Fibroblast of skin of left biceps (primary cell): ENCODE results near the gene SASH1.
A peak's percentile ranks its signal among the peaks of the same experiment; 100 is the strongest.

ENCODE experiments used
- DNase-seq, 2 experiments: peaks; one replicate each; pipeline ENCODE4 v3.0.0-alpha.2; 2013; ENCODE audit warnings: low read depth in 2 of 2

Gene SASH1

DNA sequence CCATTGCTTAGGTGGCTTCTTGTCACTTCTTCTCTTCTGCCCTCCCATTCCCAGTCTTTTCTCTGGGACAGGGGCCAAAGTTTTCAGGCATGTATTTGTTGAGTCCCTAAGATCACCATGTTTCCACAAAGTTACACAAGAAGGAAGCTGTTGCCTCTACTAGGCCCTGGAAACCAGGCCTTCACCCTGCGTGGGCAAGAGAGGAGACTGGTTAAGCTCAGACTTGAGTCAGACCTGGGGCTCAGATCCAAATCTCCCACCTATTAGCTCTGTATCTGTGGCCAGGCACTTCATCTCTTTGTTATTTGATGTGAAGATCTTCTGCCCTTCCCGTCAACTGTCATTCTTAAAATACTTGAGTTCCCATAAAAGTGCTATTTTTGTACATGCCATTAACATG is 154.6 kb downstream of the SASH1 start:
- peak in 1 of 2 experiments; percentile 51 for DNase-seq

DNA sequence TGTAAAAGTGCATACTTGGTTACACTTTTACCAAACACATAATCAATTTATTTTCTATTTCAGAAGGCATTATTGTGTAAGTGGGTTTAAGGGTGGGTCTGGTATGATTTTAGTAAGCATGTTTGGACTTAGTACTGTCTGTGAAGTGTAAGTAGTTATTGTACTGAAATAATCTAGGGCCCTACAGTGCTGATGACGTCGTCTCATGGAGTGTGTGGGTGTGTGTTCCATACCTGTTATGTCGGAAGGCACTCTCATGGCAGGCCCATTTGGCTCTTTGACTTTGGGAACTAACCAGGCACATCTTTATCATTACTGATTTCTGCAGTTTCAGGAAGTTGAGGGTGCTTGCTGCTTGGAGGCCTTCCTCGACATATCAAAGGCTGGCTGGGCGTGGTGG is 155.1 kb downstream of the SASH1 start:
- no peak for DNase-seq

DNA sequence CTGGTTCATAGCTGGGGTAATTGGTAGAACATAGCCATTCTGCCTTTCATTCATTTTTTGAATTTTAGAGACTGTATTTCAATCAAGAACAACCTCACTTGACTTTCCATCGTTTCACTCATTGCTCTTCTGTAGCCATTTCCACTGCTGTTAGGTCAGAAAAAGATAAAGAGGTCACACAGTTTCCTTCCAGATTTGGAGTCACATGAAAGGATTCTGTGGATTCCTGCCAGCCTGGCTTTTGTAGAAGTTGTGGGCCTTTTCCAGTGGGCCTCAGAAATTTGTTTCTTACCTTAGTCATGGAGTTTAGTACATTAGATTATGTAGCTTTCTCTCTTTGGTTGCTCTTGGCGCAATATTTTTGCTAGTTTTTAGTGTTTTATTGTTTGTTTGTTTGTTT is 157.8 kb downstream of the SASH1 start:
- DNase-seq, result no peak

DNA sequence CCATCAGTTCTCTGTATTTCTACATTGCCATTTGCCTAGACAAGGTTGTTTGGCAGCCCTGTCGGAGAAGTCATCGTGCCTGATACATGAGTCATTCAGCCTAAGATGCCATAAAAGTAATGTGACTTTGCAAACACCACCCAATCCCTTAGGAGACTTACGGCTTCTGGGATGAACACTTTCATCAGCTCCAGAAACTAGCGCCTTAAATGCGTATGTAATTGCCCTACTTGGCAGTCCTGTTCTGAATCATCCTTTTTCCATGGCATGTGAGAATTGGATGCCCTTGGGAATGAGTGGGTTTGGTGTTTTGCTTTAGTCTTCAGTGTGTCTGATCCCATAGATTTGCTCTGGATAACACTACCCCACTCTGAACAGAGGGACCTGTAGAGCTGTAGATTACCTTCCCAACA is 158.5 kb downstream of the SASH1 start:
- peak; percentile 81 to 83 for DNase-seq

DNA sequence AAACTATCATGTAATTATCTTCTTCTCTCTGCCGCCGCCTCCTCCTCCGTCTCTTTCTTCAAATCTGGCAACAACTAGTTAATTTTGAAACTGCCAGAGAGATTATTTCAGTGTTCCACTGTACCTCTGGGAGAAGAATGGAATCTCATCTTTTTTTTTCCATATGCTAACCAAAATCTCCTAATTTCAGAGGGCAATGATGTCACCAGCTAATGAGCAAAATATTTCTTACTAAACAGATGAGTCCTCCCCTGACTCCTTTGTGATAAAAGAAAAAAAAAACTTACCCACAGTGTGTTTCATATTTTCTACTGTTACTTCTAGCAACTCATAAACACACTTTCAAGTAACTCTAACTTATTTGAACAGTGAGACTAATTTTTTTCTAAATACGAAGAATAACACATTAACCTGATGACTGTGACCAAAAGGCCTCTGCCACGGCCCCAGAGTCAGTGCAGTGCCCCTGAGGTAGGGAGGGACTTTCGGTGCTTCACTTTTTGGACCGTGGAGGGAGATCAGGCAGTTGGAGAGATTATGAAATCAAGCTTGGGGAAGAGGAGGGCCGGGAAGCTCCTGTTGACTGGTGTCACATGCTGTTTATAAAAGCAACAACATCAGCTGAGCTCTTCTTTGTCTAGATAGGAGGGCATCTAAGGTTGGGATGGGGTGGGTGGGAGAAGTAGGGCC is 159.6 kb downstream of the SASH1 start:
- peak in 1 of 2 experiments; percentile 75 for DNase-seq

DNA sequence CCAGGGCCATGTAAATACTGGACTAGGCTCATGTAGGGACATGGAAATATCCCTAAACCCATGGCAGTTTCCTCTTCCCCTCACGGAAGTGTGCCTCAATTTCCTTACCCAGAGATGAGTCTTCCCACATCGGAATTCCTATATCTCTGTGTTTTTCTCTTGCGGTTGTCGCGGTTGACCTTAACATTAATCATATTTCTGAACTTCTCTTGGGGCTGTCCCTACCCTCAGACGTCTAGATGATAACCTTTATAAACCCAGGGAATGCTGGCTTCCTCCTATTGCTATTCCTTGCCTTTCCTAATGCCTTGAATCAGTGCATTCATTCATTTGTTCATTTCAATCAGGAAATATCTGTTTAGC is 160.1 kb downstream of the SASH1 start:
- no peak for DNase-seq

DNA sequence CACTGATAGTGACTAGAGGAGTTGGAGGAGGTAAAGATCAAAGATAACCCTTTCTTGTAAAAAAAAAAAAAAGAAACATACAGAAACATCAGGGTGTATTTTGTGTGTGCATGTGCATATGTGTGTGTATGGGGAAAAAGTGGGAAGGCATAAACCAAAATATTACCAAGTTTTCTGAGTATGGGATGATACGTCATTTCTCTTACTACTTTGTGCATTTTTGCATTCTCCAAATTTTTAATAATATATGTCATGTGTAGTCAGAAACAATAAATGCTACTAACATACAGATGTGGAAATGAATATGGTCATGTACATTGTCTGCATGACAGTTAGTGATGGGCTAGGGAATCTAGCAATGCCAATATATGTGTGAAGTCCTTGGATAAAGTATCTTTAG is 161.1 kb downstream of the SASH1 start:
- DNase-seq, result no peak

DNA sequence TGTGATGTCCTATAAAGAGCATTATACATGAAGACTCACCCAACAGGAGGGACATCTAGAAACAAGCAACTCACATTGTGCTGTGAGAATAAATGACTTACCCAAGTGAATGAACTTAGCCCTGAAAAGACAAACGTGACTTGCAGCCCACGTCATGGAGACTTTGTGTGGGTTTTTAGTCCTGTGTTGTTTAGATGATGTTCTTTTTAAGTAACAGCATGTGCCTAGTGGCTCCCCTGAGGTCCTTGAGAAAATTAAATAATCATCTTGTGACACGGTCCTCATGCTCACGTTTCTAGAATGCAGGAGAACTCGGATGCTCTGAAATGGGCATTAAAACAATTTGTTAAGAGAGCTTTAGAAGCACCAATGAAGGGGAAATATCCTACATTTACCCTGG is 165.1 kb downstream of the SASH1 start:
- no peak for DNase-seq

DNA sequence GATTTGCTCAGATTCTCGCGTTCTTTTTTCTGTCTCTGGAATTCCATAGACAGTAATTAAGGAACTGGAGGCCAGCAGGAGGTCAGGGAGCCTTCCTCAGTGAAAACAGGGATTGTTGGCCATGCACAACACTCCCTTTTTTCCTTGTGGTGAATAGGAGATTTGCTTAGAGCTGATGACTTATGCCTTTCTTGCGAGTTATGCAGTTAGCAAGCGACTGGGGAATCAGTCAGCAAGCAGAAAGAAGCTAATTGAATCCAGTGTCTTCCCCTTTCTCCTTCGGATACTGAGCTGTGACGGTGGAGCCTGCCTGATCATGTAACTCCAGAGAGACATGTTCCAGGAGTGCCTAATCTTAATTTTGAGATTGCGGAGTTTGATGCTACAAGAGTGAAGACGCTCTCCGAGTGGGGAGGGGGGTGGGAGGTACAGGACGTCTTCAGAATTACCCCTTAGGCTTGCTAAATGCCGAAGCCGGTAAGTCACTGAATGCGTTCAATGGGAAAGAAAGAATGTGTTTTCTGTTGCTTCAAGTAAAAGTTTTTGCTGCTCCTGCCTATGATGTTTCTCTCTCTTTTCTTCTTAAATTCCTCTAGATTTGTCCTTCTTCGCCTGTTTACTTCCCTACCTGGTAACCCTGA is 165.9 kb downstream of the SASH1 start:
- no peak for DNase-seq

DNA sequence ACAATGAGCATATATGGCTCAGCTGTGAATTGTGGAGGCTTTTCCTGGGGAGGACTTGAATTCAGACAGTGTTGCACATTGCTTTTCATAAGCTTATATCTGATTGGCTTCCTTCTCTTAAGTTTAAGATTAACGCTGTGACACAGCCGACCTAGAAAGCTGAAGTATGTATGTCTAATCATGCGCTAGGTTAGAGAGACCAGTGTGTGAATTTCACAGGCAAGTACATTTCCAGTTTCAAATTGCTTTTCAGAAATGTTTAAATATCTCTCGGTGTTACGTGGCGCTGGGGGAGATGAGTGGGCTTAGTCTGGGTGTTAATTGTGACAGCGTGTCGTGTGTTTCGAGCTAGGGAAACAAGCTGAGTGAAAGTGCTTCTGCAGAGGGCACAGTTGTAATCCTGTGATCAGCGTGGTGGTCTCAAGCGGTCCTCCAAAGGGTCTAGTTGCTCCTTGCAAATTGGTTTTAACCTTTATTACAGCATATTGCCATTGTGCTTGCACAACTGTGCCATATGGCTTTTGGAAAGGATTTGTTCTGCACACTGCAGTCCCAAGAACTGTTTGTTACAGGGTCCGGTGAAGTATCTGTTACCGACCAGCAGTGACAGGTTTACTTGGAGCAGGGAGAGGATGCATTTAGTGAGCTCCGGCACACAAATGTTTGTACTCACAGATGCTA is 166.6 kb downstream of the SASH1 start:
- DNase-seq, result no peak

DNA sequence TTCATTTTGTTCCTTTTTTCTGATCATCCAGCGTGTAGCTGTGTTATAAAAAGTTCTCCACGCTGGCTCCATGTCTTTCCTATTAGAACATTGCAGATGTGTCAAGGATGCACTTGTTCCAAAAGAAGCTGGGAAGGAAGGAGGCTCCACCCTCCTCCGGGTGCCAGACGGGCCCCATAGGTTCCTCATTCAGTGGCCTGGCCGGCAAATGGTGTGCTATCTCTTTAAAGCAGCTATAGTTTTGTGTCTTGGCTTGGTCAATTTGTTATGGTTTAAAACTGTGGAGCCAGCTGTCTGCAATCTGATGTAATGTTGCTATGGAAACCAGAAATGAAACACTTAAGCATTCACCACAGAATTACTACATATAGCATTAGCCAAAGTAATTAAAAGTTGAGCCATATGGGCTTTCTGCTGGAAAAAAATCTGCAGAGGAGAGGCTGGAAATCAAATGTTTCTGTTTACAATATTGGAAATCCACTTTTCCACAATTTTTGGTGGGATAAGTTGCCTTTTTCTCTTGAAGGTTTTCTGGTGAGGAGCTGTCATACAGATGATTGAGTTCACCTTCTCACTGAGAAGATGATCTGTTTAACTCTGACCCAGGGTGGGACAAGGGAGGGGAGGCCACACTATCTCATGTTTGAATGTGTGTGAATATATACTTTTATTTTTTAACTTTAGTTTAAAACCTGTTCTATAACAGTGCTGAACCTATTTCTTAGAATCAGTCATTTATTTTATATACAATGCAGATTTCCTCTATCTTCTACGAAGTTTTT is 167.4 kb downstream of the SASH1 start:
- DNase-seq, result peak; percentile 98 to 99

DNA sequence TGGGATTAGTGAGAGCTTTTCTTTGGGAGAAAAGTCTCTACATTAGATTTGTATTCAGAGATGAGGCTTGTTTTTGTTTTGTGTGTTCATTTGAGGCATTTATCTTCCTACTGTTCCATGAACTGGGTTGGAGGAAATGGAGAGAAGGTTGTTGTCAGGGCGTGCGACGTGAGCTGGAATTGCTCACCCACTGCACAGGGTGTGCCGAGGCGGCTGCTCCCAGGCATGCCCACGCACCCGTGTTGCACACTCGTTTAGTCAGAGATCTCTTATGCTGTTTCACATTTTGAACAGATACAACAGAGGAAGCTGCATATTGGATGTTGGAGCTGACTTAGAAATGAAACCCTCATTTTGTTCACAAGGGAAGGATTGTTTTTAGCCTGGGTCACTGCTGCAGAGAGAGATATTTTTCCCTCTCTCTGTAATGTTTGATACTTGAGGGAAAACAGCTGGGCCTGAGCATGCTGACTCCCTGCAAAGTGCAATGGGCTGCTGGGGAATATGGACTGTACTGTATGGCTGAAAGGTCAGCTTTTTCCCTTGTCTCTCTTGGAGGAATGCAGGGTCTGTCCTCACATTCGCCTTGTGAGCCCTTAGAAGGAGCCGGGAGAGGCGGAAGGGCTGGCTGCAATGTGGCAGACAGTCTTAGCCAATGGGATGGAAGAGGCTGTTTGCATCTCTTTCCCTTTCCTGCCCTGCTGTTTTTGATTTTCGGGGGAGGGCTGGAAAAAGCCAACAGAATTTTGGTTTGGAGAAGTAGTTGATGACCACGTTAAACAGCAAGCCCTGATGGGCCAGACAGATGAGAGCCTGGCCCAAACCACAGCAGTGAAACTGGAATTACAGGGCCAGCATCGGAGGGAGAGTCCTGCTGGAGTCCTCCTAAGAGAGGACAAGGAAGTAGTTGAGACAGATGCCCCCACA is 170.8 kb downstream of the SASH1 start:
- no peak for DNase-seq

DNA sequence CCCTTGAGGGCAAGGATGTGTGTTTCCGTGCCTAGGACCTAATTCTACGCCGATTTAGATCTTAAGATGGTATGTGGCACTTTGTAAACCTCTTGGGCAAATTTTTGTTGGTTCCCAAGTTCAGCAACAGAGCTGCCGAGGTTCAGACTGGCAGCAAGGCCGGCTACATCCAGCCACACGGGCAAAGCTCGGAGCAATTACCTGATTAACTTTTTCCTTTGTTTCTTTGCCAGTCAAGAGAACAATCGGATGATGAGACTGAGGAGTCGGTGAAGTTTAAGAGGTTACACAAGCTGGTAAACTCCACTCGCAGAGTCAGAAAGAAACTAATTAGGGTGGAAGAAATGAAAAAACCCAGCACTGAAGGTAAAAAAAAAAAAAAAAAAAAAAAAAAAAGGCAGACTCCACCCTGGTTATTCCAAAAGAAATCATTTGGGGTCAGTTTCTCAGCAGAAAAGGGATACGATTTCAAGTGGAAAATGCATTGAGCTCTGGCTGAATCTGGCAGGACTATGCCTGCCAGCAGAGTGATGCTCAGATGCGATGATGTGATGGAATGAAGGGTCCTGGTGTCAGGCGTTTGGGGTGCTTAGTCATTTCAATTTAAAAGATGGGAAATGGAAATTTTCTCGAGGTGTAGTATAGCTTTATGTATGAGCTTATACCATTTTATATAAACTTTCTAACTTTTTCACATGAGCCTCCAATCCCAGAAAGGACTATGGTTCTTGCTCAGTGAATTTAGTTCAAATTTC is 171.6 kb downstream of the SASH1 start:
- no peak for DNase-seq

DNA sequence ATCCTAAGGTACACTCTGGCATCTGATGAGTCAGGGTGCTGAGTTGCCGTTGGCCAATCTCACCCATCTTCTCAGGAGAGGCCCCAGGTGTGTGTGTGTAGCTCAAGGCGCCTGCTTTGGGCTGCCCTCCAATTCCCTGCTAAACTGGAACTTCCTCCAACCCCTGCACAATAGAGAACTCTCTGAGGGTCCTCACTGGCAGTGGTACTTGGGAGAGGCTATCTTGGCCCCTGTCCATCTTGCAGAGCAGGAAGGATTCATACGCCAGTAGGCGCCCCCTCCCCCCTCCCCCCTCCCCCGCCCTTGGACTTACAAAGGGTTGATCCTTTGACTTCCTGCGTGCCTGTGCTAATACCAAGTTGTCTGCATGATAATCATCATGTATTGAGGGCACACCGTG is 173.6 kb downstream of the SASH1 start:
- DNase-seq, result no peak

DNA sequence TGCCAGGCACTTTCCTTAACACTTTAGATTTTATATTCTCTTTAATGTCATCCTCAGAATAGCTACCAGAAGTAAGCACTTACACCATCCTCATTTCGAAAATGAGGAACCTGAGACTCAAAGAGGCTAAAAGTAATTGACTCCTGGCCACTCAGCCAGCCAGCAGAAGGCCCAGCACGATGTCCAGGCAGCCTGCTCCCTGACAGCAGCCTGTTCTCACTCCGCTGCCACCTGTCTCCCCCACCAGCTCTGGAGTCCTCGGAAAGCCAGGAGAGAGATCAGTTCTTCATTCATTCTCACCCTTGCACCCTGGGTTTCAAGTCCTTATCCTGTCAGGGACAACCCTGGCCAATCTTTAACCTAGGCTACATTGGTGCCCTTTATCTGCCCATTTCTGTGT is 174.0 kb downstream of the SASH1 start:
- DNase-seq, result no peak

DNA sequence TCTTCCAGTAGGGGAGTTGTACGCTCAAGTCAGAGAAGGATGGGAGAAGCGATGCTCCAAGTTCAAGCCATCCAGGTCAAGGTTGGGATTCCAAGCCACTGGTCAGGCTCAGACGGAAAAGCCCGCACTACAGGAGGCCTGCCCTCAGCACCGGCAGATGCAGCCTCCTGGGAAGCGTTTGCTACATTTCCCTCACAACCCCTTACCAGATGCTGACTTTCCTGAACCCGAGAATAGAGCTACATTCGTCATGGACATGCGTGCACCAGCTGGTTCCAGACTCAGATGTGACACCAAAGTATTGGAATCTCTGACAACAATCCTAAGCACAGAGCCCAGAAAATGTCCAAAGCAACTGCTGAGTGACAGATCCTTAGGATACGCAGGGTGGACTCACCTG is 174.8 kb downstream of the SASH1 start:
- no peak for DNase-seq

DNA sequence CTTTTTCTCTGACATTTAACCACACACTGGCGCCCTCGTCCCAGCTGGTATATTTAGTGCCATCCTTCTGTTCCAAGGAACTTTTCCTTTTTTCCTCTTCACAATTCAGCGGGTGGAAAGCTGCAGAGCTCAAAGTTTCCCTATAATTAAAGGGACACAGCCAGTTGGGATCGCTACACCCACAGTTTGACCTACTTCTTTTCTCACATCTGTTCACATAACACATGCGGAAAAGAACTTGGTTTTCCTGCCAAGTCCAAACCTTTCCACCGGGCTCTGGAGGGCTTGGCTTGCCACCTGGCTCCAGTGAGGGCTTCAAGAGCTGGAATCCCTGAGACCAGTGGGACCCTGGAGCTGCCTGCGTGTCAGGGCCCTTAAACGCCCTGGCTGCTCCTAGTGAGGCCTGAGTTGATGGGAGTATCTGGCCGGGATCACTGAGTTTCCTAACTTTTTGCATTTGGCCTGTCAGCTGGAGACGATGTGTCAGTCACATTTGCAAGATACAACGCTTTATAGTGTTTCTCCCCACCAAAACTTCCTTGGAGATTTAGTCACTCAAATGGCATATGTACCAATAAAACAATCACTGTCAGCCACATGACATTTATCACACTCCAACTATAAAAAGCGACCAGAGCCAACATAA is 176.0 kb downstream of the SASH1 start:
- no peak for DNase-seq

DNA sequence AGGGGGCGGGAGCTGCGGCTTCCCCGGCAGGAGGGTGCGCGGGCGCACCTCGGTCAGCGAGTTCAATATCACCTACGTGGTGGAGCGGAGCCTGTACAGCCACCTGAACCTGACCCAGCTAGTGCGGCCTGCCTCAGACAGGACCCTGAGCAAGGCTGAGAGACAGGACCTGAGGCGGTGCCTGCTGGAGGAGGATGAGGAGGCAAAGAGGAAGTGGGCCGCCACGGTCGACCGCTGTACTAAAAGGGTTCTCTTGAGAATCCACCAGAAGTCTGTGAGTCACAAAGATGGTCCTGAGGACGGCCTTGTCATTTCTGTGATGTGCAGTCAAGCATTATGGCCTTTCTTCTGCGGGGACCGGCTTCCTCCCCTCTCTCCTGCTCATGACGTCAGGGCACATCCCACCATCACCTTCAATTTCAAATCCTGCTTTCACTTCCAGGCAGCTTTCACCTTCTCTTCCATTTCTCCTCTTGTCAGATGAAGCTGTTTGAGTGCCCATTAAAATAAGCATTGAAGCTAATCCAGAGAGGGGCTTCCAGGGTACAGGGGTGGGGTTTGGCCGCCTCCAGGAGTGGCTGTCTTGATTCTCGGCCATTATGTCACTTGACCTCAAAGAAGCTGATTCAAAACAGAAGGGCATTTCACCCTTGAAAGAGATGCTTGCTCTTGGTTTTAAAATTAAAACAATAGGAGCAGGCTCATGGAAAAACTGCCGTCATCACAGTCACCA is 177.6 kb downstream of the SASH1 start:
- DNase-seq, result no peak

DNA sequence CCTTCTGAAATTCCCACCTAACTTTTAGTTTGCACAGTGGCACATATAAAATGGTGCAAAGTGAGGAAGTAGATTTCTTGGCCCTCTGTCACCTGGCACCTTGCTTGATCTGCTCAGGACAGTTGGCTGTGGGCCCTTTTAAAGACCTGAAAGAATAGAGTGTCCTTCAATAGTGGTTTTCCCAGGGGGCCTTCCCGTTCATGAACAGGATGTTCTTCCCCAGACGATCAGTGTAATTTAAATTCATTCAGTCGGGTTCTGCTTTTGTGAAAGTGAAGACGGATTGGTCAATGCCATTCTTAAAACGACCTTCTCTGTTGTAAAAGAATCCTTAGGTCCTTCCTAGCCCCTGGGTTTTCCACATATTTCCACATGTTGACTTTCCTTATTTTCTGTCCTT is 178.5 kb downstream of the SASH1 start:
- DNase-seq, result no peak
